HG03095 (cell line): ENCODE results near the gene ADAMTS18.
"Not testable (repeated sequence)": the region's sequence is repeated elsewhere in the genome, so short reads cannot be mapped to it uniquely, and the experiment has no call there.

Experiments used
- ATAC-seq: cut with Tn5 transposase; IDR thresholded peaks from one replicate; pipeline ENCODE4 v1.9.1; 2021; ENCODE audit warnings: moderate library complexity; ENCODE audit not compliant: unreplicated experiment

The ADAMTS18 gene, protein sequence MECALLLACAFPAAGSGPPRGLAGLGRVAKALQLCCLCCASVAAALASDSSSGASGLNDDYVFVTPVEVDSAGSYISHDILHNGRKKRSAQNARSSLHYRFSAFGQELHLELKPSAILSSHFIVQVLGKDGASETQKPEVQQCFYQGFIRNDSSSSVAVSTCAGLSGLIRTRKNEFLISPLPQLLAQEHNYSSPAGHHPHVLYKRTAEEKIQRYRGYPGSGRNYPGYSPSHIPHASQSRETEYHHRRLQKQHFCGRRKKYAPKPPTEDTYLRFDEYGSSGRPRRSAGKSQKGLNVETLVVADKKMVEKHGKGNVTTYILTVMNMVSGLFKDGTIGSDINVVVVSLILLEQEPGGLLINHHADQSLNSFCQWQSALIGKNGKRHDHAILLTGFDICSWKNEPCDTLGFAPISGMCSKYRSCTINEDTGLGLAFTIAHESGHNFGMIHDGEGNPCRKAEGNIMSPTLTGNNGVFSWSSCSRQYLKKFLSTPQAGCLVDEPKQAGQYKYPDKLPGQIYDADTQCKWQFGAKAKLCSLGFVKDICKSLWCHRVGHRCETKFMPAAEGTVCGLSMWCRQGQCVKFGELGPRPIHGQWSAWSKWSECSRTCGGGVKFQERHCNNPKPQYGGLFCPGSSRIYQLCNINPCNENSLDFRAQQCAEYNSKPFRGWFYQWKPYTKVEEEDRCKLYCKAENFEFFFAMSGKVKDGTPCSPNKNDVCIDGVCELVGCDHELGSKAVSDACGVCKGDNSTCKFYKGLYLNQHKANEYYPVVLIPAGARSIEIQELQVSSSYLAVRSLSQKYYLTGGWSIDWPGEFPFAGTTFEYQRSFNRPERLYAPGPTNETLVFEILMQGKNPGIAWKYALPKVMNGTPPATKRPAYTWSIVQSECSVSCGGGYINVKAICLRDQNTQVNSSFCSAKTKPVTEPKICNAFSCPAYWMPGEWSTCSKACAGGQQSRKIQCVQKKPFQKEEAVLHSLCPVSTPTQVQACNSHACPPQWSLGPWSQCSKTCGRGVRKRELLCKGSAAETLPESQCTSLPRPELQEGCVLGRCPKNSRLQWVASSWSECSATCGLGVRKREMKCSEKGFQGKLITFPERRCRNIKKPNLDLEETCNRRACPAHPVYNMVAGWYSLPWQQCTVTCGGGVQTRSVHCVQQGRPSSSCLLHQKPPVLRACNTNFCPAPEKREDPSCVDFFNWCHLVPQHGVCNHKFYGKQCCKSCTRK (N-terminal part only)

GRCh38 chr16:77434530-77435271, at the start of gene ADAMTS18:
Gene ADAMTS18, minus strand, starts transcription at chr16:77435034. Its CDS starts 339 bp downstream, at chr16:77434695.
- ATAC-seq, result no peak

GRCh38 chr16:77480681-77481315, 46.0 kb upstream of the ADAMTS18 start:
- ATAC-seq, result no peak

GRCh38 chr16:77472262-77472661, 37.4 kb upstream of the ADAMTS18 start:
- no peak for ATAC-seq

DNA sequence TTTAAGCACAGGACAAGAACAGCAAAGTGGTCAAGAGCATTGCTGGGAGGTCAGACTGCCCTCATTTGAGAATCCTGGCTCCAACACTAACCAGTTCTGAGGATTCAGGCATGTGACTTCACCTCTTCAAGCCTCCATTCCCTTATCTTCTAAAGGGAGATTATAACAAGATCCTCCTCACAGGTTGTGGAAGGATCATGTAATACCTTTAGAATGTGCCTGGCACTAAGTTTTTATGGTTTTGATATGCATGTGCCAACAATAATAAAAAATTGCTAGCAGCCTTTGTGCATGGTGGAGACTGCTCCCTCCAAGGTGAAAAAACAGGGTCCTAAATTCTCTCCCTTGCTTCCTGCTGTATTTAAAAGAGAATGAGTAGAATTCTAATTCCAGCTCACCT, 36.0 kb upstream of the ADAMTS18 start:
- ATAC-seq, result no peak

DNA sequence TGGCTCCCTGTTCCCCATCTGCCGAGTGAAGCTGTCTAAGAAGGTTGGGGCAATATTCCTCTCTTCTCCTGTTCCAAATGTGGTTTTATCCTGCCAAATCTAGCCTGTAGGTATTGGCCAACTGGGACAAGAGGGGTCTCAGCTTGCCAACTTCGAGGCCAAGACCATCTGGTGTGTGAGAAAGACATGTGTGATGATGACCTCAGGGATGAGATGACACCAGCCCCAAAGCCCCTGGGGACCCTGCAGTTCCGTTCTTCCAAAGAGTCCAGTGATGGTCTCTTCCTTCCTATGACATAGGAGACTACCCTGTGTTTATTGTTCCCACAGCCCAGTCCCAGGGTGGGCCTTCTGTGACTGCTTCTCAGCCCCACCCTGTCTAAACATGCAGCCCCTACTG, 34.8 kb upstream of the ADAMTS18 start:
- ATAC-seq, result no peak

DNA sequence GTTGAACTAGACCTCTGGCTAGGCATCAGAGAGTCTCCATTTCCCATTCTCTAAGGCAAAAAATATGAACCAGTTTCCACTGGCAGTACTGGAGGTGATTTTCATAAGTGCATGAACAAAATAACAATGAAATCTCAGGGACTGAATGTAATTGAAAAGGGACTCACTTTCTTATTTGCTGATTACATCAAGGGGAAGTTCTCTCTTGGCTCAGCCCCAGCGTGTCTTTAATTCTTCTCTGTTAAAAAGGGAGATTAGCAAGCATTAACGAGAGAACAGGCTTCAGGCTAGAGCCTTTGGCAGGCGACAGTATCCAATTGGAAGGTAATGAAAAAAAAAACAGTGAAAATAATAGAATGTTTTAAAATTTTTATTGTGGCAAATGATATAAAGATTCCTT, 34.0 kb upstream of the ADAMTS18 start:
- no peak for ATAC-seq

DNA sequence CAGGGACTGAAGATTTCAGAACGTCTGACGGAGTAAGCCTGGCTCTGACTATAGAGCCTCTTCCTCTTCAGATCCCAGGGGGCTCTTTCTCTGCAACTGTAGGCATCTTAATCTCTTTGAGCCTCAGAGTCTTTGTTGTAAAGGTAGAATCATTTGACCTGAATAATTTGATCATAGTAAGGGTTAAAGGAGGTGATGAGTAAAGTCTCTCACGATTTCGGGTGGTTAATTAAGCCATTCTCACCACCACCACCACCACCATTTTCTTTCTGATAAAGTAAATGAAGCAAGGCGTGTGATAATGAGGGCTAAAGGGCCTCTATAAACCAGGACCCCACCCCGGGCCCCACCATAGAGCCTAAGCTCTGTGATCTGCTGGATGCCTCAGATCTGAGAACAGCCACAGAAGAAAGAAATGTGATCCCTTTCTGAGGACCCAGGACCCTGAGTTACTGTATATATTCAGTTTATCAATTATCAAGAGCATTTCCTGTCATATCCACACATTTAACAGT, 33.0 kb upstream of the ADAMTS18 start:
- no peak for ATAC-seq

DNA sequence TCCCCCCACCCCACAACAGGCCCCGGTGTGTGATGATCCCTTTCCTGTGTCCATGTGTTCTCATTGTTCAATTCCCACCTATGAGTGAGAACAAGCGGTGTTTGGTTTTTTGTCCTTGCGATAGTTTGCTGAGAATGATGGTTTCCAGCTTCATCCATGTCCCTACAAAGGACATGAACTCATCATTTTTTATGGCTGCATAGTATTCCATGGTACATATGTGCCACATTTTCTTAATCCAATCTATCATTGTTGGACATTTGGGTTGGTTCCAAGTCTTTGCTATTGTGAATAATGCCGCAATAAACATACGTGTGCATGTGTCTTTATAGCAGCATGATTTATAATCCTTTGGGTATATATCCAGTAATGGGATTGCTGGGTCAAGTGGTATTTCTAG, 28.8 kb upstream of the ADAMTS18 start:
- not testable (repeated sequence) for ATAC-seq

GRCh38 chr16:77462894-77463293, 28.1 kb upstream of the ADAMTS18 start:
- no peak for ATAC-seq

DNA sequence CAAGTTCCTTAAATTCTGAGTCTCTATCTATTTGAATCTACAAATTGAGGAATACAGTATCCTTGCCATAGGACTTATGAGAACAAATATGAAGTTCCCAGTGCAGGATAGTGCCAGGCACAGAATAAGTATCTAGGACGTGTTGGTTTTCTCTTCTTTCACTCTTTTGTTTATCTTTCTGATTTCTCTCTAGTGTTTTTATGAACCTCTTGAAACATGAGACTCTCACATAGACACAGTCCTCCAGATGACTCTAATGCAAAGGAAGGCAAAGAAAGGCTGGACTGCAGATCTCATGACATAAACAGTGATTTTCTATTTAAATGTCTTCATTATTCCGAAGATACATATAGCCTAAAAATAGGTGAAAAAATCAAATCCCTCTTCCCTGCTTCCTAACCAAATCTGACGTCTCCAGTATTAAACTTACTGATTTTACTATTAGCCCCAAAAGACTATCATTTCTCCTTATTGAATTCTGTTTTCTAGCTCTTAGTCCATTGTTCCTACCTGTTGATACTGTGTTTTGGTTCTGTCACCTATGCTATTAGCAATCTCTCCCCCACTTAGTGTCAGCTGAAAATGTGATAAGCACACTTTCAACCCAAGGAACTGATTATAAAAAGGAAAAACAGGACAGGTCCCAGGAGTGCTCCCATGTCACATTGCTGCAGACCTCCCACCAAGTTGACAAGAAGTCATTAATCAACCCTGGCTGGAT, 24.9 kb upstream of the ADAMTS18 start:
- no peak for ATAC-seq

DNA sequence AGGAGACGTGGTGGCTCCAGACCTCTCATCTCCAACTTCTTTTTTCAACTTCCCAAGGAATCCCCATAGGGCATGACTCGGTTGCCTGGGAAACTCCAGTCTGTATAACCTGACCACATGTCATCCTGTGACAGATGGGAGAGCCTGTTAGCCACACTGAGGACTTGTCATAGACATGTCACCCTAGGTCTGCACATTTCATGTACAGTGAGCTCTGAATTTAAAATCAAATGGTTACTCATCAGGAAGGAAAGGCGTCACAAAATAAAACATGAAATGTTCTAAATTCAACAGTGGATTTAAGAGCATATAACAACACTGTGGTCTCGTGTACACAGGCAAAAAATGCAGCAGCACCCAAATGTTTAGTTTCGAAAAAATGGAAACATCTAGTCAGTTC, 22.2 kb upstream of the ADAMTS18 start:
- no peak for ATAC-seq

DNA sequence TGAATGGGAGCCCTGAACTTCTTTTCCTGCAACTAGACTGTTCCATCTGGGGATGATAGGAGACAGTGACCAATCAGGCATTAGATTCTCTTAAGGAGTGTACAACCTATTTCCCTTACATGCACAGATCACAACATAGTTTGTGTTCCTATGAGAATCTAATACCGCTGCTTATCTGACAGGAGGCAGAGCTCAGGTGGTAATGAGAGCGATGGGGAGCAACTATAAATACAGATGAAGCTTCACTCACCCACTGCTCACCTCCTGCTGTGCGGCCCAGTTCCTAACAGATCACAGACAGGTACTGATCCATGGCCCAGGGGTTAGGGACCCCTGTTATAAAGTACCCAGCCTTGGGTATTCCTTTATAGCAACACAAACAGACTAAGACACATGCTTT, 17.4 kb upstream of the ADAMTS18 start:
- ATAC-seq, result no peak

DNA sequence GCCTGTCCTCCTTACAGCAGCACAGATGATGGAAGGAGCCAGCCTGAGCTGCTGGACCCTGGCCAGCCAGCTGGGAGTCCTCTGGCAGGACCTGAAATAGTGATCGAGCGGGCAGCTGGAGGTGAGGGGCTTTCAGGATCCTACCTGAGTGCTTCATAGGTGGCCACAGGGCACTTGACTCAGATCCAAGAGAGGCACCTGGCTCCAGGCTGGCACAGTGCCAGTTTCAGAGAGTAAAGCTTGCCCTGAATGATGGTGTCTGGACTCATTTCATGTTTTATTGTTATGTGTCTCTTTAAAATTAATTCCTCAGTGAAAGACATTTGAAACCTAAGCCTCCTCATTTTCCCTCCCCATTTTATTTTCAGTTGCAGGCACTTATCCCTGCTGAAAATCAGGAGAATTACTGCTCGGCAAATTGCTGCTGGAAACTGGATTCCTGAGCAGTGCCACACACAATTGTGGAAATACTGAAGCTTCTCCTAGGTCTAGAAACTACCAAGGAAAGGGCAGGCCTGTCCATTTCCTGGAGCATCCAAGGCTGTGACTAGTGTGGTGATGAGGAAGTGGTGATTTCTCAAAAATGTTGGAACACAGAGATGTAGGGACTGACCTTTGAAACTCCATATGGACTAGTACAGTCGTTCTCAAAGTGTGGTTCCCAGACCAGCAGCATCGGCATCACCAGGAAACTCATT, 16.1 kb upstream of the ADAMTS18 start:
- ATAC-seq, result no peak

DNA sequence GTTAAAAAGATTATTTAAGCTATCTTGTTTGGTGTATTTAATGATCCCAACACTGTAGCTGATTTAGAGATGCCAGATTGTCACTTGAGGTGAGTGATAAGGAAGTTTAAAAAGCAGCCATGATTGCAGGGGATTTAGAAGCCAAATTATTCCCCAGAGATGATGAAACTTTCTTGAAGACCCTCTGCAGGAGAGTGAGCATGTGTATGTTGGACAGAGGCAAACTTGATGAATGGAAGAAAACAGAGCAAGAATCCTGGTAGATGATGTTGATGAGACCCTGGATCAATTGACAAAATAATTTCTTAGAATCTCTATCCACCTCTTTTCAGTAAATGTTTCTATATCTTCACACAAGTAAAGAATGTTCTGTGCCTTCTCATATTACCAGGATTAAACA, 14.4 kb upstream of the ADAMTS18 start:
- ATAC-seq, result no peak

DNA sequence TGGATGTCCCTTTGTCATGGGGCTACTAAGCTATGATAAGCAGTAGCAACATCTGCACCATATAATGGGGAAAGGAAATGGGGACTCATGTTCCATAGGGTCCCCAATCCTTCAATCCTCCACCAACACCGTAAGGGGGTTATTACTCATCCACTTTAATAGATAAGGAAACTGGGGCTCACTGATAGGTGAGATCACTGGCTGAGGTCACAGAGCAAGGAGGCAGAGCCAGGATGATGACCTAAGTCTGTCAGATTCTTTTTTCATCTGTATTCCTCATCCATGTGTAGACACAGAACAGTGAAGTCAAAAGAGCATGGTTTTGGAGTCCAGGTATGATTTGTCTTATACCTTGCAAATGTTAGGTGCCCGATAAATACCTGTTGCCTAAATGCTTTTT, 10.5 kb upstream of the ADAMTS18 start:
- no peak for ATAC-seq

DNA sequence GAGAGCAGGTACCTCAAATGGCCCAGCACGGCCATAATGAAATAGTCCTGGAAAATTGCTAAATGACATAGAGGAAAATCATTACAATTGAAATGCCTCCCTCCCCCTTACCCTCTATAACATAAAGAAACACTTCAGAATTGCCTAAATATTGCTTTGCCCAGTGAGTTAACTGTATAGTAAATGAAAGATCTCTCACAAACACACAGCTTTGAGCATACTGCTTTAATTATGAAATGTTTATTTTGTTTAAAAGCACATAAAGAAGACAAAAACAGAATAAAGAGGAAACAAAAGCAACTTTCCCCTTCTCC, 9.3 kb upstream of the ADAMTS18 start:
- no peak for ATAC-seq

DNA sequence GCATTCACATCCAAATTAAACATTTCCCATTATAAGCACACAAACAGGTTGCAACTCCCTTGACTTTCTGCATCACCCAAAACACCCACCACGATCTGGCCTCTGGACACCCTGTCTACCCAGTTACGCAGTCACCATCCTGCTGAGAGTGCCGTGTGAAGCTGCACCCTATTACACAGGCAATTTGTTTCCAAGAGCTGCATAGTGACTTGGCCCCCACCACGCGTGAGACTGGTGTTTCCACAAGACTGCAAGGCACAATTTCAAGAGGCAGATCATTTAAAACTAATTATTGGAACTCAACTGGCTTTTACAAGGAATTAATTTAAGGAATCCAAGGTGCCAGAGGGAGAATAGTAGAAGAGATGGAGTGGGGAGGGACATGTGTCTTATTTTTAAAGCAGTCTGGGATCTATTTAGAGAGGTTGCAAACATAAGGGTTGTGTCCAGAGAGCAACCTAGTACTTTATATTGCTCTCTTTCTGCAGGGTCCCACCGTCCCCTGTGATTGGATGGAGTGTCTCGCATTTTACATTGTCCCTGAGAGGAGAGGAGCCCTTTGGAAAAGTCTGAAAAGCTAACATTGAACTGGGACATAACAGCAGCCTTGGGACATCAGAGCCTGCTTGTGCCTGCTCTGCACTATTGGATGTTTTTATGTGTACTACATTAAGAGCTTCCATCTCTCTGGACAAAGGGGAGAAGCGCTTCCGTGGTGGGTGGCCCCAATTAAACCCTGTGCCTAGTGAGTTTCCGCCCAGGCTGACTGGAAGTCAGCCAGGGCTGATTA, 8.7 kb upstream of the ADAMTS18 start:
- no peak for ATAC-seq

- no peak for ATAC-seq
Measured at GRCh38 chr16:77442078-77442477, 7.2 kb upstream of the ADAMTS18 start.
